Uterus (tissue), 4 donors: ENCODE measurements around the gene FAM76A. TPM values are rescaled to one million over a fixed set of nuclear protein-coding genes. Genes with fewer than 3 reads are reported as not detected.

ENCODE experiments used
- DNase-seq, 2 donors: peaks; one replicate each; pipeline ENCODE4 v3.0.0-alpha.2; 2019 to 2020
- H3K27ac ChIP-seq, 2 donors: fragments of 200-600 bp; sonication (generic); 1 replicate in 1 of 2; 2 replicates in 1 of 2; pipeline ENCODE4 v1.5.1; 2016 to 2018
- H3K27me3 ChIP-seq, 2 donors: fragments of 200-600 bp; sonication (generic); one replicate each; pipeline ENCODE4 v1.5.1; 2018 to 2019; ENCODE audit warnings: control low read depth in 1 of 2
- H3K36me3 ChIP-seq, 2 donors: fragments of 200-600 bp; sonication (generic); one replicate each; pipeline ENCODE4 v1.5.1; 2019; ENCODE audit warnings: control low read depth in 1 of 2
- H3K4me1 ChIP-seq, 2 donors: fragments of 200-600 bp; sonication (generic); one replicate each; pipeline ENCODE4 v1.5.1; 2018 to 2019; ENCODE audit warnings: control low read depth in 1 of 2
- H3K4me3 ChIP-seq, 2 donors: fragments of 200-600 bp; sonication (generic); 1 replicate in 1 of 2; 2 replicates in 1 of 2; pipeline ENCODE4 v1.5.1; 2018 to 2019; ENCODE audit warnings: mild to moderate bottlenecking in 1 of 2
- H3K9me3 ChIP-seq, 2 donors: fragments of 200-600 bp; sonication (generic); one replicate each; pipeline ENCODE4 v1.5.1; 2019; ENCODE audit warnings: control low read depth in 1 of 2
- POLR2A ChIP-seq, 2 donors: fragments of 450-650 bp; IDR thresholded peaks; one replicate each; pipeline ENCODE4 v1.6.1; 2016; ENCODE audit warnings: antibody characterized with exemption in 2 of 2, mild to moderate bottlenecking in 1 of 2, moderate library complexity in 1 of 2
- intact Hi-C: fragments of 100-400 bp; cut with DNase I; formaldehyde crosslinking; loops from one replicate; pipeline ENCODE4 v1.15.1; 2023; ENCODE audit warnings: low total_unique reads
- small RNA-seq: library from RNA; depleted of rRNA; stranded (forward); fragments of <200 nt; gene quantifications from one replicate; pipeline ENCODE3, GENCODE V24; 2016
- total RNA-seq, 4 donors: library from RNA; depleted of rRNA in 3 of 4; stranded (reverse); fragments of >200 nt in 3 of 4; gene quantifications; one replicate each; pipeline versions ENCODE4 v1.1.0 to v1.2.4, GENCODE V29; 2014 to 2023
- TF ChIP-seq, protein P1 (sequence below), 4 experiments: fragments of 200-600 bp in 2 of 4; fragments of 450-650 bp in 2 of 4; sonication (generic) in 2 of 4; IDR thresholded peaks; one replicate each; pipeline ENCODE4 v1.5.1; 2016 to 2019; ENCODE audit warnings: antibody characterized with exemption in 4 of 4, mild to moderate bottlenecking in 2 of 4, moderate library complexity in 1 of 4
- donor health status: DM: yes; HTN: yes; CAD: no.

The FAM76A gene
- total RNA-seq, 4 donors from 2014 or later: 5.4 to 26.6 (median 20.5) TPM

DNA sequence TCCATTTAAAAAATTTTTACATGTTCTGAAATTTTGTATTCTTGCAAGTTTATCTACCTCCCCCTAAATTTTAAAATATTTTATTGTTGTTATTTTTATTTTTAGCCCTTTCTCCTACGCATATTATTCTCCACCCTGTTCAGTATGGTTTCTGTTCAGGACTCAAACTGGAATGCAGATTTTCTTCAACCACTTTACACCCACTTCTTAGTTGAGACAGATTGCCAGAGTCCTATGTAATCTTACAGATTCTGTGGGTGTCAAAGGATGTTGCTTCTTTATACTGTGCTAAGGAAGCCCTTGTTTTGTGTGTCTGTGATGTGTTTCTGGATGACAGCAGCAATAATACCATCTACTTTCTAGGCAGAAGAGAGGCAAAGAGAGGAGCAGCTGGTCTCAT is 84.1 kb downstream of the FAM76A start:
- H3K4me3 ChIP-seq: no peak overlapping the region
- no peaks in the 10 kb centered on the region for H3K4me1 ChIP-seq
- H3K27me3 ChIP-seq: no peaks in the 10 kb centered on the region
- H3K9me3 ChIP-seq: no peaks in the 10 kb centered on the region
- intact Hi-C loops: no loop called here
- H3K36me3 ChIP-seq: no peaks in the 10 kb centered on the region
- no peak overlapping the region for H3K27ac ChIP-seq
- TF ChIP-seq, protein P1, sequence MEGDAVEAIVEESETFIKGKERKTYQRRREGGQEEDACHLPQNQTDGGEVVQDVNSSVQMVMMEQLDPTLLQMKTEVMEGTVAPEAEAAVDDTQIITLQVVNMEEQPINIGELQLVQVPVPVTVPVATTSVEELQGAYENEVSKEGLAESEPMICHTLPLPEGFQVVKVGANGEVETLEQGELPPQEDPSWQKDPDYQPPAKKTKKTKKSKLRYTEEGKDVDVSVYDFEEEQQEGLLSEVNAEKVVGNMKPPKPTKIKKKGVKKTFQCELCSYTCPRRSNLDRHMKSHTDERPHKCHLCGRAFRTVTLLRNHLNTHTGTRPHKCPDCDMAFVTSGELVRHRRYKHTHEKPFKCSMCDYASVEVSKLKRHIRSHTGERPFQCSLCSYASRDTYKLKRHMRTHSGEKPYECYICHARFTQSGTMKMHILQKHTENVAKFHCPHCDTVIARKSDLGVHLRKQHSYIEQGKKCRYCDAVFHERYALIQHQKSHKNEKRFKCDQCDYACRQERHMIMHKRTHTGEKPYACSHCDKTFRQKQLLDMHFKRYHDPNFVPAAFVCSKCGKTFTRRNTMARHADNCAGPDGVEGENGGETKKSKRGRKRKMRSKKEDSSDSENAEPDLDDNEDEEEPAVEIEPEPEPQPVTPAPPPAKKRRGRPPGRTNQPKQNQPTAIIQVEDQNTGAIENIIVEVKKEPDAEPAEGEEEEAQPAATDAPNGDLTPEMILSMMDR (IDR thresholded peaks at IDR 0.05): no peak
- no peak for TF ChIP-seq POLR2A (IDR thresholded peaks at IDR 0.05)
- DNase-seq: no peak

DNA sequence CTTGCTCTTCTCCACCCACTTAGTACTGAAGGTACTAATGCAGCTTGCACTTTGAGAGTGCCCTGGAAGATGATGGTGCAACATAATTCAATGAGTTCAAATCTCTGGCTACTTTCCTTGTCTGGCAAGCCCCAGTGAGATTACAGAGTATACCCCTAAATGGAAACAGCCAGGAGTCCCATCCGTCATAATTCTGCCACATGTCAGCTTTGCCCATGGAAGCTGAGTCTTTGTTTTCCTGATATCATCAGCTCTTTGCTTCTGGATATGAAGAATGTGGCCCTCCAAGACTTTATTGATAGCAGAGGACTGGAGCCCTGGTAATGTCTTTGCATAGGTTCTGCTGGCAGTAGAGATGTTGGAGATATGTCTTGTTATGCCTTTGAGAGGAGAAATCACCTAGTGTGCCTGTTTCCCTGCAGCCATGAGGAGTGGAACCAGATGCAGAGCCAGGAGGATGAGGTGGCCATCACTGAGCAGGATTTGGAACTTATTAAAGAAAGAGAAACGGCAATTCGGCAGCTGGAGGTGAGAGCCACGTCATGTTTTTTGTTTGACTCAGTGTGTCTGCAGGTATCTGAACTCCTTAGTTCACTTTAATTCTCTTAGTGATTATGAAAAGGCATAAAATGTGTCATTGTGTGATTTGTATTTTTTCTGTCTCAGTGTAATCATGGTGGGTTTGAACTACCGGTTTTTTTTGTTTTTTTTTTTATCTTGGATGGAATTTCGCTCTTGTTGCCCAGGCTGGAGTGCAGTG is 86.2 kb downstream of the FAM76A start:
- Histone ChIP-seq H3K27ac (no peak overlapping the region), H3K4me3 (no peak overlapping the region), H3K27me3 (no peaks in the 10 kb centered on the region), H3K36me3 (no peaks in the 10 kb centered on the region), H3K4me1 (no peaks in the 10 kb centered on the region), H3K9me3 (no peaks in the 10 kb centered on the region)
- intact Hi-C loops: no loop called here
- TF ChIP-seq, protein P1 (IDR thresholded peaks at IDR 0.05): no peak
- no peak for TF ChIP-seq POLR2A (IDR thresholded peaks at IDR 0.05)
- DNase-seq: no peak

Small RNA genes lying within 50 kb of the gene (small RNA-seq; reads per million reads assigned to genes)
- gene AL020997.2 (not detected), gene RNU6-424P (not detected)

Other genes with a start within 250 kb of the FAM76A start
- gene WASF2, start 235.8 kb upstream of the FAM76A start, total RNA-seq: 100 to 1,000 TPM in 1 of 4 donors, 10 to 100 TPM in 3; 27.2 to 178 (median 41.1) TPM
- gene AHDC1, start 121.8 kb upstream of the FAM76A start, total RNA-seq: 100 to 1,000 TPM in 1 of 4 donors, 10 to 100 TPM in 3; 11.2 to 179 (median 50.7) TPM
- 10 to 100 TPM in 3 of 4 donors, 1 to 10 TPM in 1; 3.0 to 35.9 (median 18.8) TPM for gene FGR, start 90.8 kb upstream of the FAM76A start, total RNA-seq
- gene IFI6, start 53.8 kb upstream of the FAM76A start, total RNA-seq: 100 to 1,000 TPM in 1 of 4 donors, 10 to 100 TPM in 3; 64.4 to 103 (median 79.5) TPM
- gene STX12, start 47.3 kb downstream of the FAM76A start, total RNA-seq: 10 to 100 TPM; 24.4 to 67.8 (median 56.2) TPM
- 10 to 100 TPM; 32.3 to 57.5 (median 43.6) TPM for gene PPP1R8, start 104.8 kb downstream of the FAM76A start, total RNA-seq
- 10 to 100 TPM in 2 of 4 donors, 1 to 10 TPM in 2; 5.1 to 28.9 (median 15.8) TPM for gene THEMIS2, start 146.6 kb downstream of the FAM76A start, total RNA-seq
- 10 to 100 TPM in 3 of 4 donors, 1 to 10 TPM in 1; 5.6 to 50.9 (median 34.1) TPM for gene RPA2, start 188.6 kb downstream of the FAM76A start, total RNA-seq
- 1 to 10 TPM in 1 of 4 donors, not detected in 3; 6.6 TPM for gene SMPDL3B, start 209.0 kb downstream of the FAM76A start, total RNA-seq
- 1 to 10 TPM in 3 of 4 donors, not detected in 1; 2.8 to 8.2 (median 5.0) TPM for gene XKR8, start 234.0 kb downstream of the FAM76A start, total RNA-seq